NCI-H69 (cell line): Measurements from ENCODE around the gene SGCD.

Experiments
- DNase-seq: peaks from one replicate; lab custom pipeline; 2025; lab: John Stamatoyannopoulos, UW

The SGCD gene

DNA sequence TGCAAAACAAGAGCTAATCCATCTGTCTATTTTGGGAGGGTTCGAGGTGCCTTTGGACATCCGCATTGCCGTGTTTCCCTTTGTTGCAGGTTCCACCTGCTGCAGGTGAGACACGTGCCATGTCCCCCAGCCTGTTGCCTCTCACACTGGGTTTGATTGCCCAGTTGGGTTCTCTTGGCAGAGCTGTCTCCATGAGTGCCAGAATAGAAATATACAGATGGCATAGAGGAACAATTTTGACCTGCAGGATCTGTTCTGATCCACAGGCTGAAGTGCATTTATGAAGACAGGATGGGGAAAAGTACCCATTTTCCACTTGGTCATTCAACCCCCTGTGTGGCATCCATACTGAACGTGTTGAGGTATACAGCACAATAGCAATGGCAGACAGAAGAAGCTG is 178.1 kb downstream of the SGCD start:
- DNase-seq, result peak; percentile 88

- DNase-seq, result no peak
Measured at GRCh38 chr5:156513123-156513815, 186.3 kb downstream of the SGCD start.

GRCh38 chr5:156515121-156515520 is 188.2 kb downstream of the SGCD start:
- DNase-seq, result no peak

GRCh38 chr5:156515803-156516360 is 188.9 kb downstream of the SGCD start:
- DNase-seq, result no peak

- DNase-seq, result peak; percentile 48
Measured at GRCh38 chr5:156522651-156523529, 195.9 kb downstream of the SGCD start.

GRCh38 chr5:156523607-156524006 is 196.6 kb downstream of the SGCD start:
- no peak for DNase-seq

DNA sequence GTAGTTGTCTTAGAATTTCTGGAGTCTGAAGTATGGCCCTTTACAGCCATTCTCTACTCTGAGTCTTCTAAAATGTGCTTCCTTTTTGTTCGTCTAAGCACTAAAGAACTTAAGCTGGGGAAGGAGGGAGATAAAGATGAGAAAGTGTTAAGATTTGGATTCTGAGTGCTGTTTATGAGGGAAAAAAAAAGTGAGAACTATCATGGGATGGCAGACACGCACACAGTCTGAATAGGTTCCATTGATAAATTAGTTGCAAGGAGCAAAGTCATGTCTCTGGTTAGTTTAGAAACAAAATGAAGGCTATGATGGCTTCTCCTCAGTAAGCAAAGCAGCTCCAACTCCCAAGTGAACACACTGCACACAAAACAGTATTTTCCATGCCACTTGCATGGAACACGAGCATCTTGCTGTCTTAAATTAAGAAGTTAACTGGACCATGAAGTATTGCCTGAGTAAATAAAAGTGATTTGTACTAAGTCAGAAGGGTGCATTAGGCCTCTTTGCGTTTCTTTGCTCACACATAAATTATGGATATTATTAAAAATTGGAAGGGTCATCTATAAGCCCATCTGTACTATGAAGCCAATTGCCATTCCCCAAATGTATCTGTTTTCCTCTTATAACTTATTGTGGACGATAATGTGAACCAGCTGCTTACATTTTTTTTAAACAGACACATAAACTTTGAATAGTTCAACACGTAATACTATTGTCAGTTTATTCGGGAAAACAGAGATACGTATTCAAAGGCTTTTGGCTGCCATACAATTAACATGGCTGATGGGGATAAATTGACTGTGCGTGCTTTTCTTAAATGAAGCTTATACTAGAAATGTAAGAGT is 199.3 kb downstream of the SGCD start:
- DNase-seq, result peak; percentile 91

- DNase-seq, result no peak
Measured at GRCh38 chr5:156527611-156528010, 200.6 kb downstream of the SGCD start.

DNA sequence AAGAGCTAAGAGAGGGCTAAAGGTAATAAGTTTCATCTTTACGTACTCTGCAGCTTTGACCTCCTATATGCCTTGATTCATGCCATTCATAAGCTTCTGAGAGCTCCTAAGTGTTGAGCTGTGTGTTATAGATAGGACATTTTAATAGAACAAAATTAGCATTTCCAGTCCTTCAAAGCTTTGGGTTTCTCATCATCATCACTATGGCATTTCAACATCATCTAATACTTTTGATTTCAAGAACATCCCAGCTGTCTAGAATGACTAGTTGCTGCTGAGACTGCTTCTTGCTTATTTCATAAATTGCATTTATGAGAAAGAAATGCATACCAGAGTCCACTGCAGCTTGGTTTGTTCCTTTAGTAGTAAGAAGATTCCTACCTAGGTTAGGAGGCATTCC is 201.7 kb downstream of the SGCD start:
- DNase-seq, result no peak

DNA sequence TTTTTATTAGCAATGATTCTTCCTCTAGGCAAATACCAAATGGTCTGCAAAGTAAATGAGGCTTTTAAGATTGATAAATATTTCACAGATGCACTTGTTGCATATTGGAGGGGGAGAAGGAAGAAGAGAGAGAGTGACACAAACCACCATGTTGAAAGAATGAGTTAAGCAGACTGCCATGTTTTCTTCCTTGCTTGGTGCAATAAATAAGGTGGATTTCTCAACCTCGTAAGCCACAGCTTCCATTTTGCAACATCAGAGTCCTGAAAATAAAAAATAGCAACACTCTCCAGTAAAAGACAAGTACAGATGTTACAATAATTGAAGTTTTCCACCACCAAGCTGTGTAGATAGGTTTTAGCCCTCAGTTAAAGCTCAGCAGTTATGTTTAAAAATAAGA is 202.9 kb downstream of the SGCD start:
- DNase-seq, result no peak

- no peak for DNase-seq
Measured at GRCh38 chr5:156531199-156531598, 204.2 kb downstream of the SGCD start.

GRCh38 chr5:156532921-156533320 is 206.0 kb downstream of the SGCD start:
- no peak for DNase-seq

DNA sequence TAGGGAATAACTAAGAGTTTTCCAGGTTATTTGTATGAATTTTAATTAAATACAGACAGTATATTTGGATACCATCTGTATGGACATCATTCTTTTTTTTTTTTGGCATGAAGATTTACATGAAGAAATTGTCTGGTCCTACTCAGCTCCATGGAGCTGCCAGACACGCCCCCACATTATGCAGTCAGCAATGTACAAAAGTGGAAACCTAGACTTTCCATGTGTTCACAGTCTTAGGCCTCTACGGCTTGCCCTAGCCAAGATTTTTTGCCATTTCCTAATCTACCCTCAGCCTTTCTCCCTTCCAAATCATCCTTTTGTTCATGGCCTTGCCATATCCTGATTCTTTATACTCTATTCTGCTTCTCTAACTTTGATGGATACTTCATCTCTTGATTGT is 207.1 kb downstream of the SGCD start:
- DNase-seq, result no peak

- peak; percentile 23 for DNase-seq
Measured at GRCh38 chr5:156534906-156535485, 208.0 kb downstream of the SGCD start.

DNA sequence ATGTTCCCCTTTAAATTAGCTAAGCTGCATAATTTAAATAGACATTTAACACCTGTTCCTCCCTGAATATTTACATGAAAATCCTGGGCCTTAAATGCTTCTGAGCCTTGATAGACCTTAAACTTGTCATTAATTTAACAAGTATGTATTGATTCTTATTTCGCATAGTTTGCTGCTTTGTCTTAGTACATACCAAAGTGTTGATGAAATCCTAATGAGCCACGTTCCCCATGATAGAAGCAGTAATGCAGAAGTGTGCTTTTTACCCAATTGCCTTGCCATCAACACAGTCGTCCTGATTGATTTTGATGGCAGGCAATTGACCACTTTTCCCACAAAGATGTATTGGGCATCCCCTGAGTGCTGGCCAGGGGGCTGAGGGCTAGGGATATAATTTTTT is 213.5 kb downstream of the SGCD start:
- DNase-seq, result no peak

DNA sequence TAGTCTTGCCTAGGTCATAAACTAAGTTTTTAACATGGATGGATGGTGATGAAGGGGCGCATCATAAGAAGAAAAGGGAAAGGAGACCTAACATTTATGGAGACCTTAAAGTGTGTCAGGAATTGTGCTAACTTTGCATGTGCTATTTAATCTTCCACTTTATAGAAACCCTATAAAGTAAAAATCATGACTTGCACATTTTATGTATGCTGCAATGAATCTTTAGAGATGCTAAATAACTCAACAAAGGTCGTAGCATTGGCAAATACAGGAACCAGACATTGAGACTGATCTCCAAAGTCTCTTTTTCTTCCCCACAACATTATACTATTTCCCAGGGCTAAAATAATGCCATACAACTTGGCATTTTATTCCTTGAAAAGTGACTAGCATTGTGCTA is 214.6 kb downstream of the SGCD start:
- DNase-seq, result no peak

- DNase-seq, result peak; percentile 41
Measured at GRCh38 chr5:156543348-156544145, 216.6 kb downstream of the SGCD start.

GRCh38 chr5:156552855-156553358 is 225.9 kb downstream of the SGCD start:
- DNase-seq, result no peak

- peak; percentile 76 for DNase-seq
Measured at GRCh38 chr5:156556666-156557406, 229.9 kb downstream of the SGCD start.

DNA sequence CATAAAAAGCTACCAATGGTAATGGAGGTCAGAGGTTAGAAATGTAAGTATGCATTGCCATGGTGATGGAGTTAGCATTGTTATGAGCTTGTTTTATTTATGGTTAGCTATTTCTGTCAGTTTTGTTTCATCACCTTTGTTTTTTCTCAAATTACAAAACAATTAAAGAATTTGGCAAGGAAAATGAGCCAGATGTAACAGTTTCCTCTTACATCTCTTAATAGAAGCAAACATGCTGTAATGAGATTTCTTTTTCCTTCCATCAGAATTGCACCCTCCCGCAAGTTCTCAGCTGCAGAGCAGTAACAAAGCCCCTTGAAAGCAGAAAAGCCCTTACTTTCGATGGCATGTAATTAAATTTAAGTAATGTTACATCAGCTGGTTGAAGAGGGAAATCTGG is 233.0 kb downstream of the SGCD start:
- peak; percentile 79 for DNase-seq
